ENCODE results near the gene ZNF492.
"Not testable (repeated sequence)": the region's sequence is repeated elsewhere in the genome, so short reads cannot be mapped to it uniquely, and the experiment has no call there.

Gene ZNF492

GRCh38 chr19:22625266-22626035 lies 8.7 kb upstream of the ZNF492 start:
- no peak overlapping the region for H2BK15ac ChIP-seq (replicated peaks; ENCODE audit: low read depth)
- H3K79me1 ChIP-seq (ENCODE audit: low read length): no peaks in the 10 kb centered on the region
- no peak overlapping the region for H3K18ac ChIP-seq (ENCODE audit: low read length)
- no CpG with 5 or more reads among the region's 8 CpGs for WGBS (ENCODE audit: extremely low coverage, insufficient coverage, low lambda C conversion rate)
- no peak overlapping the region for H4K5ac ChIP-seq (ENCODE audit: low read length)
- H3K56ac ChIP-seq (ENCODE audit: low read length): no peak overlapping the region
- no peak overlapping the region for H2BK5ac ChIP-seq (ENCODE audit: low read length)
- H3K27me3 ChIP-seq (ENCODE audit: insufficient read depth, low read length, poor library complexity): no peaks in the 10 kb centered on the region
- H2BK120ac ChIP-seq (ENCODE audit: low read depth, low read length): no peak overlapping the region
- H3K4me2 ChIP-seq (ENCODE audit: low read length): no peak overlapping the region
- H3K4me3 ChIP-seq (ENCODE audit: low read length): no peak overlapping the region
- H3K23ac ChIP-seq (ENCODE audit: low read length): no peak overlapping the region
- no peaks in the 10 kb centered on the region for H3K36me3 ChIP-seq (ENCODE audit: control insufficient read depth, insufficient read depth, low read length)
- H3K79me2 ChIP-seq (ENCODE audit: control insufficient read depth, insufficient read depth, low read length): no peaks in the 10 kb centered on the region
- no peak overlapping the region for H3K27ac ChIP-seq (ENCODE audit: low read depth, low read length)
- no peaks in the 10 kb centered on the region for H3K4me1 ChIP-seq (ENCODE audit: control insufficient read depth, low read depth, low read length)
- H2AK5ac ChIP-seq (ENCODE audit: low read length): no peak overlapping the region
- no peak overlapping the region for H4K8ac ChIP-seq (ENCODE audit: low read depth, low read length)
- no peak overlapping the region for H3K4ac ChIP-seq (ENCODE audit: low read depth, low read length)
- no peak for DNase-seq
- no peak overlapping the region for H3K9ac ChIP-seq (ENCODE audit: low read length)

GRCh38 chr19:22627526-22627925 lies 6.6 kb upstream of the ZNF492 start:
- Histone ChIP-seq H3K23ac (ENCODE audit: low read length) (no peak overlapping the region), H3K27ac (ENCODE audit: low read depth, low read length) (no peak overlapping the region), H3K4ac (ENCODE audit: low read depth, low read length) (no peak overlapping the region), H4K8ac (ENCODE audit: low read depth, low read length) (no peak overlapping the region), H2BK15ac (replicated peaks; ENCODE audit: low read depth) (no peak overlapping the region), H3K18ac (ENCODE audit: low read length) (no peak overlapping the region), H3K56ac (ENCODE audit: low read length) (no peak overlapping the region), H3K79me2 (ENCODE audit: control insufficient read depth, insufficient read depth, low read length) (no peaks in the 10 kb centered on the region), H3K36me3 (ENCODE audit: control insufficient read depth, insufficient read depth, low read length) (no peaks in the 10 kb centered on the region), H2BK120ac (ENCODE audit: low read depth, low read length) (no peak overlapping the region), H4K5ac (ENCODE audit: low read length) (no peak overlapping the region), H3K79me1 (ENCODE audit: low read length) (no peaks in the 10 kb centered on the region), H3K4me1 (ENCODE audit: control insufficient read depth, low read depth, low read length) (no peaks in the 10 kb centered on the region), H3K4me2 (ENCODE audit: low read length) (no peak overlapping the region), H3K27me3 (ENCODE audit: insufficient read depth, low read length, poor library complexity) (no peaks in the 10 kb centered on the region), H2AK5ac (ENCODE audit: low read length) (no peak overlapping the region), H2BK5ac (ENCODE audit: low read length) (no peak overlapping the region), H3K9ac (ENCODE audit: low read length) (no peak overlapping the region), H3K4me3 (ENCODE audit: low read length) (no peak overlapping the region)
- DNase-seq: no peak
- no CpG with 5 or more reads among the region's 1 CpG for WGBS (ENCODE audit: extremely low coverage, insufficient coverage, low lambda C conversion rate)

- no peaks in the 10 kb centered on the region for H3K79me1 ChIP-seq (ENCODE audit: low read length)
- no peak overlapping the region for H2BK120ac ChIP-seq (ENCODE audit: low read depth, low read length)
- H3K27ac ChIP-seq (ENCODE audit: low read depth, low read length): no peak overlapping the region
- no CpG with 5 or more reads among the region's 6 CpGs for WGBS (ENCODE audit: extremely low coverage, insufficient coverage, low lambda C conversion rate)
- H3K27me3 ChIP-seq (ENCODE audit: insufficient read depth, low read length, poor library complexity): no peaks in the 10 kb centered on the region
- H3K79me2 ChIP-seq (ENCODE audit: control insufficient read depth, insufficient read depth, low read length): no peaks in the 10 kb centered on the region
- DNase-seq: no peak
- H4K8ac ChIP-seq (ENCODE audit: low read depth, low read length): no peak overlapping the region
- no peaks in the 10 kb centered on the region for H3K4me1 ChIP-seq (ENCODE audit: control insufficient read depth, low read depth, low read length)
- H4K5ac ChIP-seq (ENCODE audit: low read length): no peak overlapping the region
- no peak overlapping the region for H2AK5ac ChIP-seq (ENCODE audit: low read length)
- H3K4me3 ChIP-seq (ENCODE audit: low read length): no peak overlapping the region
- H3K23ac ChIP-seq (ENCODE audit: low read length): no peak overlapping the region
- H3K4ac ChIP-seq (ENCODE audit: low read depth, low read length): no peak overlapping the region
- H3K18ac ChIP-seq (ENCODE audit: low read length): no peak overlapping the region
- H2BK5ac ChIP-seq (ENCODE audit: low read length): no peak overlapping the region
- no peak overlapping the region for H3K56ac ChIP-seq (ENCODE audit: low read length)
- H3K4me2 ChIP-seq (ENCODE audit: low read length): no peak overlapping the region
- H2BK15ac ChIP-seq (replicated peaks; ENCODE audit: low read depth): no peak overlapping the region
- H3K36me3 ChIP-seq (ENCODE audit: control insufficient read depth, insufficient read depth, low read length): no peaks in the 10 kb centered on the region
- H3K9ac ChIP-seq (ENCODE audit: low read length): no peak overlapping the region
Observed at GRCh38 chr19:22628401-22628800, 5.7 kb upstream of the ZNF492 start.

- WGBS (ENCODE audit: extremely low coverage, insufficient coverage, low lambda C conversion rate): no CpG with 5 or more reads among the region's 24 CpGs
Observed at GRCh38 chr19:22634450-22634827, 315 bp downstream of the ZNF492 start.

GRCh38 chr19:22685493-22685892 lies 51.4 kb downstream of the ZNF492 start:
- H2BK5ac ChIP-seq (ENCODE audit: low read length); H3K79me2 ChIP-seq (ENCODE audit: control insufficient read depth, insufficient read depth, low read length); H4K5ac ChIP-seq (ENCODE audit: low read length); H4K8ac ChIP-seq (ENCODE audit: low read depth, low read length); H3K27ac ChIP-seq (ENCODE audit: low read depth, low read length); H3K4me1 ChIP-seq (ENCODE audit: control insufficient read depth, low read depth, low read length); H2AK5ac ChIP-seq (ENCODE audit: low read length); H3K27me3 ChIP-seq (ENCODE audit: insufficient read depth, low read length, poor library complexity); H3K9ac ChIP-seq (ENCODE audit: low read length); DNase-seq; H2BK120ac ChIP-seq (ENCODE audit: low read depth, low read length); H3K36me3 ChIP-seq (ENCODE audit: control insufficient read depth, insufficient read depth, low read length); H2BK15ac ChIP-seq (replicated peaks; ENCODE audit: low read depth); H3K4me2 ChIP-seq (ENCODE audit: low read length); H3K79me1 ChIP-seq (ENCODE audit: low read length); H3K56ac ChIP-seq (ENCODE audit: low read length); H3K4ac ChIP-seq (ENCODE audit: low read depth, low read length); H3K4me3 ChIP-seq (ENCODE audit: low read length); H3K18ac ChIP-seq (ENCODE audit: low read length); H3K23ac ChIP-seq (ENCODE audit: low read length): not testable (repeated sequence)
- no CpG with 5 or more reads among the region's 2 CpGs for WGBS (ENCODE audit: extremely low coverage, insufficient coverage, low lambda C conversion rate)

More at GRCh38 chr19:22634450-22634827, 315 bp downstream of the ZNF492 start:
- no peak overlapping the region for H3K23ac ChIP-seq (ENCODE audit: low read length)
- H3K56ac ChIP-seq (ENCODE audit: low read length): no peak overlapping the region
- no peak overlapping the region for H2AK5ac ChIP-seq (ENCODE audit: low read length)
- H3K79me1 ChIP-seq (ENCODE audit: low read length): no peaks in the 10 kb centered on the region
- H3K9ac ChIP-seq (ENCODE audit: low read length): no peak overlapping the region
- H3K4me1 ChIP-seq (ENCODE audit: control insufficient read depth, low read depth, low read length): no peaks in the 10 kb centered on the region
- H3K4ac ChIP-seq (ENCODE audit: low read depth, low read length): no peak overlapping the region
- H2BK120ac ChIP-seq (ENCODE audit: low read depth, low read length): no peak overlapping the region
- no peak overlapping the region for H2BK5ac ChIP-seq (ENCODE audit: low read length)
- no peaks in the 10 kb centered on the region for H3K27me3 ChIP-seq (ENCODE audit: insufficient read depth, low read length, poor library complexity)
- no peak overlapping the region for H2BK15ac ChIP-seq (replicated peaks; ENCODE audit: low read depth)
- H4K8ac ChIP-seq (ENCODE audit: low read depth, low read length): no peak overlapping the region
- H4K5ac ChIP-seq (ENCODE audit: low read length): no peak overlapping the region
- H3K27ac ChIP-seq (ENCODE audit: low read depth, low read length): no peak overlapping the region
- no peak overlapping the region for H3K4me3 ChIP-seq (ENCODE audit: low read length)
- H3K4me2 ChIP-seq (ENCODE audit: low read length): no peak overlapping the region
- H3K36me3 ChIP-seq (ENCODE audit: control insufficient read depth, insufficient read depth, low read length): no peaks in the 10 kb centered on the region
- no peaks in the 10 kb centered on the region for H3K79me2 ChIP-seq (ENCODE audit: control insufficient read depth, insufficient read depth, low read length)
- no peak overlapping the region for H3K18ac ChIP-seq (ENCODE audit: low read length)
- DNase-seq: no peak

GRCh38 chr19:22702661-22703060 lies 68.5 kb downstream of the ZNF492 start:
- H2AK5ac ChIP-seq (ENCODE audit: low read length); H3K4me1 ChIP-seq (ENCODE audit: control insufficient read depth, low read depth, low read length); DNase-seq; H4K5ac ChIP-seq (ENCODE audit: low read length); H2BK5ac ChIP-seq (ENCODE audit: low read length); H3K27me3 ChIP-seq (ENCODE audit: insufficient read depth, low read length, poor library complexity); H3K4me2 ChIP-seq (ENCODE audit: low read length); H2BK120ac ChIP-seq (ENCODE audit: low read depth, low read length); H3K9ac ChIP-seq (ENCODE audit: low read length); H3K4me3 ChIP-seq (ENCODE audit: low read length); H4K8ac ChIP-seq (ENCODE audit: low read depth, low read length); H3K18ac ChIP-seq (ENCODE audit: low read length); H3K23ac ChIP-seq (ENCODE audit: low read length); H3K79me1 ChIP-seq (ENCODE audit: low read length); H2BK15ac ChIP-seq (replicated peaks; ENCODE audit: low read depth); H3K27ac ChIP-seq (ENCODE audit: low read depth, low read length); H3K4ac ChIP-seq (ENCODE audit: low read depth, low read length); H3K79me2 ChIP-seq (ENCODE audit: control insufficient read depth, insufficient read depth, low read length); H3K56ac ChIP-seq (ENCODE audit: low read length); H3K36me3 ChIP-seq (ENCODE audit: control insufficient read depth, insufficient read depth, low read length): not testable (repeated sequence)
- WGBS (ENCODE audit: extremely low coverage, insufficient coverage, low lambda C conversion rate): no CpG with 5 or more reads among the region's 22 CpGs
